ENCODE data around the gene MOB1A. TPM values are rescaled to one million over a fixed set of nuclear protein-coding genes. Genes with fewer than 3 reads are reported as not detected.

Gene MOB1A
- total and polyA plus RNA-seq, 2 of the 13 experiments (the other 11 are each of a cell fraction or from before 2014, with no cell fraction given), result 48.2 to 139 TPM

DNA sequence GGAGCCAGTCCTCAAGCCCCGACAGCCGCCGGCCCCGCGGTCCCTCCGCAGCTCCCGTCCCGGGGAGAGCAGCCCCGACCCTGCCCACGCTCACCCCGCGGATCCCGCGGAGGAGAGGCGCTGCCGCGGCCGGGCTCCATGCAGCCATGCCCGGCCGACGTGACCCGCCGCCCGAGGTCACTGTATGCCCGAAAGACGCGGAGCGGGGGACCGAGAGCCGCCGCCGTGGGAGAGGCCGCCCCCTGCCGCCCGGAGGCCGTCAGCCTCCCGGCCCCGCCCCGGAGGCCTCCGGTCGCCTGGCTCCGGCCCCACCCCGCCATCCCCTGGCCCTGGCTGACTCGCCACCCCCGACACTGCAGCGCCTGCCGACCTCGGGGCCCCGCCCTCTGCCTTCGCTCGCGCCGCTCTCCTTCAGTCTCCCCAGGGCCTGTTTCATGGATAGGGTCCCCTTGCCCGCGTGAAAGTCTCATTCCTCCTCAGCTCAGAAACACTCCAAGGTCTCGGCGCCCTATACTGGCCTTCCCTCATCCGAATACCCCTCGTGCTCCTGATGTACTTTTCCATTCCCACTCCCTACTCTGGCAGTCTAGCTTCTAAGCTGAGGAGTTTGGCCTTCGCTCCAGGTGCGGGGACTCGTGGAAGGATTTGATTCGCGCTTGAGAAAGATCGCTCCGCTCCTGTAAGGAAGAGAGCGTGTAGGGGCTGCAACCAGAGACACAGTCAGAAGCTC is 30.8 kb downstream of the MOB1A start, which contains the start of gene BOLA3 (continued):
- TF ChIP-seq RFX3 (CRISPR knock-in tag; IDR thresholded peaks at IDR 0.05) (no peak), ZBTB20 (CRISPR knock-in tag; IDR thresholded peaks at IDR 0.05; ENCODE audit: borderline replicate concordance, low read depth) (no peak; the same call in none of the 2 replicates), ZNF569 (CRISPR knock-in tag; IDR thresholded peaks at IDR 0.05; ENCODE audit: borderline replicate concordance) (0 out of 2 replicates have a peak, but pooled peaks have one; percentile 32), NR3C1 (CRISPR knock-in tag; IDR thresholded peaks at IDR 0.05) (no peak), SP5 (CRISPR knock-in tag; IDR thresholded peaks at IDR 0.05; ENCODE audit: borderline replicate concordance, low read depth) (no peak; the same call in 1 of the 2 replicates), RBM39 (IDR thresholded peaks at IDR 0.05; ENCODE audit: low read depth, low read length, poor library complexity, severe bottlenecking) (peak; percentile 57), AHR (CRISPR knock-in tag; IDR thresholded peaks at IDR 0.05) (no peak), ZNF776 (CRISPR knock-in tag; IDR thresholded peaks at IDR 0.05) (peak; percentile 98), KDM5B (CRISPR knock-in tag; IDR thresholded peaks at IDR 0.05; ENCODE audit: borderline replicate concordance) (peak; percentile 88), TCF7L2 (IDR thresholded peaks at IDR 0.05; ENCODE audit: low read depth, low read length) (no peak), ZFY (CRISPR knock-in tag; IDR thresholded peaks at IDR 0.05) (peak; percentile 92), IRF2 (CRISPR knock-in tag; IDR thresholded peaks at IDR 0.05) (peak; percentile 80), ZNF30 (CRISPR knock-in tag; IDR thresholded peaks at IDR 0.05) (0 out of 2 replicates have a peak, but pooled peaks have one; percentile 18), DNMT1 (CRISPR knock-in tag; IDR thresholded peaks at IDR 0.05) (peak; percentile 97), NR2F2 (IDR thresholded peaks at IDR 0.05; ENCODE audit: borderline replicate concordance, low read depth) (peak; percentile 79; the same call in 1 of the 2 replicates), RFX1 (IDR thresholded peaks at IDR 0.05) (no peak), ZFP1 (CRISPR knock-in tag; IDR thresholded peaks at IDR 0.05) (0 out of 2 replicates have a peak, but pooled peaks have one; percentile 14), BHLHE40 (IDR thresholded peaks at IDR 0.05; ENCODE audit: low read length) (0 out of 2 replicates have a peak, but pooled peaks have one; percentile 20), ETV5 (CRISPR knock-in tag; IDR thresholded peaks at IDR 0.05; ENCODE audit: borderline replicate concordance) (peak; percentile 72; the same call in 1 of the 2 replicates), MAFK (conservative IDR thresholded peaks at IDR 0.05 in 1 of 2, IDR thresholded peaks at IDR 0.05 in 1 of 2; ENCODE audit: low read length in 2 of 2) (no peak), NFATC3 (CRISPR knock-in tag; IDR thresholded peaks at IDR 0.05) (peak; percentile 92), ZNF746 (CRISPR knock-in tag; IDR thresholded peaks at IDR 0.05) (peak; percentile 77; the same call in 1 of the 2 replicates), KAT8 (CRISPR knock-in tag; IDR thresholded peaks at IDR 0.05) (peak; percentile 91)
- TF ChIP-seq, protein P1, sequence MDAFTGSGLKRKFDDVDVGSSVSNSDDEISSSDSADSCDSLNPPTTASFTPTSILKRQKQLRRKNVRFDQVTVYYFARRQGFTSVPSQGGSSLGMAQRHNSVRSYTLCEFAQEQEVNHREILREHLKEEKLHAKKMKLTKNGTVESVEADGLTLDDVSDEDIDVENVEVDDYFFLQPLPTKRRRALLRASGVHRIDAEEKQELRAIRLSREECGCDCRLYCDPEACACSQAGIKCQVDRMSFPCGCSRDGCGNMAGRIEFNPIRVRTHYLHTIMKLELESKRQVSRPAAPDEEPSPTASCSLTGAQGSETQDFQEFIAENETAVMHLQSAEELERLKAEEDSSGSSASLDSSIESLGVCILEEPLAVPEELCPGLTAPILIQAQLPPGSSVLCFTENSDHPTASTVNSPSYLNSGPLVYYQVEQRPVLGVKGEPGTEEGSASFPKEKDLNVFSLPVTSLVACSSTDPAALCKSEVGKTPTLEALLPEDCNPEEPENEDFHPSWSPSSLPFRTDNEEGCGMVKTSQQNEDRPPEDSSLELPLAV (CRISPR knock-in tag; conservative IDR thresholded peaks at IDR 0.05; ENCODE audit: low read depth), result no peak
- TF ChIP-seq, protein P2, sequence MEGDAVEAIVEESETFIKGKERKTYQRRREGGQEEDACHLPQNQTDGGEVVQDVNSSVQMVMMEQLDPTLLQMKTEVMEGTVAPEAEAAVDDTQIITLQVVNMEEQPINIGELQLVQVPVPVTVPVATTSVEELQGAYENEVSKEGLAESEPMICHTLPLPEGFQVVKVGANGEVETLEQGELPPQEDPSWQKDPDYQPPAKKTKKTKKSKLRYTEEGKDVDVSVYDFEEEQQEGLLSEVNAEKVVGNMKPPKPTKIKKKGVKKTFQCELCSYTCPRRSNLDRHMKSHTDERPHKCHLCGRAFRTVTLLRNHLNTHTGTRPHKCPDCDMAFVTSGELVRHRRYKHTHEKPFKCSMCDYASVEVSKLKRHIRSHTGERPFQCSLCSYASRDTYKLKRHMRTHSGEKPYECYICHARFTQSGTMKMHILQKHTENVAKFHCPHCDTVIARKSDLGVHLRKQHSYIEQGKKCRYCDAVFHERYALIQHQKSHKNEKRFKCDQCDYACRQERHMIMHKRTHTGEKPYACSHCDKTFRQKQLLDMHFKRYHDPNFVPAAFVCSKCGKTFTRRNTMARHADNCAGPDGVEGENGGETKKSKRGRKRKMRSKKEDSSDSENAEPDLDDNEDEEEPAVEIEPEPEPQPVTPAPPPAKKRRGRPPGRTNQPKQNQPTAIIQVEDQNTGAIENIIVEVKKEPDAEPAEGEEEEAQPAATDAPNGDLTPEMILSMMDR (CRISPR knock-in tag; IDR thresholded peaks at IDR 0.05), result peak; percentile 84
- TF ChIP-seq, protein P3, sequence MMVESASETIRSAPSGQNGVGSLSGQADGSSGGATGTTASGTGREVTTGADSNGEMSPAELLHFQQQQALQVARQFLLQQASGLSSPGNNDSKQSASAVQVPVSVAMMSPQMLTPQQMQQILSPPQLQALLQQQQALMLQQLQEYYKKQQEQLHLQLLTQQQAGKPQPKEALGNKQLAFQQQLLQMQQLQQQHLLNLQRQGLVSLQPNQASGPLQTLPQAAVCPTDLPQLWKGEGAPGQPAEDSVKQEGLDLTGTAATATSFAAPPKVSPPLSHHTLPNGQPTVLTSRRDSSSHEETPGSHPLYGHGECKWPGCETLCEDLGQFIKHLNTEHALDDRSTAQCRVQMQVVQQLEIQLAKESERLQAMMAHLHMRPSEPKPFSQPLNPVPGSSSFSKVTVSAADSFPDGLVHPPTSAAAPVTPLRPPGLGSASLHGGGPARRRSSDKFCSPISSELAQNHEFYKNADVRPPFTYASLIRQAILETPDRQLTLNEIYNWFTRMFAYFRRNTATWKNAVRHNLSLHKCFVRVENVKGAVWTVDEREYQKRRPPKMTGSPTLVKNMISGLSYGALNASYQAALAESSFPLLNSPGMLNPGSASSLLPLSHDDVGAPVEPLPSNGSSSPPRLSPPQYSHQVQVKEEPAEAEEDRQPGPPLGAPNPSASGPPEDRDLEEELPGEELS (CRISPR knock-in tag; IDR thresholded peaks at IDR 0.05), result peak; percentile 60
